ENCODE measurements around the gene CENPP.

GRCh38 chr9:92616655-92617111 lies 290.9 kb downstream of the CENPP start:
- TF ChIP-seq, protein P1, sequence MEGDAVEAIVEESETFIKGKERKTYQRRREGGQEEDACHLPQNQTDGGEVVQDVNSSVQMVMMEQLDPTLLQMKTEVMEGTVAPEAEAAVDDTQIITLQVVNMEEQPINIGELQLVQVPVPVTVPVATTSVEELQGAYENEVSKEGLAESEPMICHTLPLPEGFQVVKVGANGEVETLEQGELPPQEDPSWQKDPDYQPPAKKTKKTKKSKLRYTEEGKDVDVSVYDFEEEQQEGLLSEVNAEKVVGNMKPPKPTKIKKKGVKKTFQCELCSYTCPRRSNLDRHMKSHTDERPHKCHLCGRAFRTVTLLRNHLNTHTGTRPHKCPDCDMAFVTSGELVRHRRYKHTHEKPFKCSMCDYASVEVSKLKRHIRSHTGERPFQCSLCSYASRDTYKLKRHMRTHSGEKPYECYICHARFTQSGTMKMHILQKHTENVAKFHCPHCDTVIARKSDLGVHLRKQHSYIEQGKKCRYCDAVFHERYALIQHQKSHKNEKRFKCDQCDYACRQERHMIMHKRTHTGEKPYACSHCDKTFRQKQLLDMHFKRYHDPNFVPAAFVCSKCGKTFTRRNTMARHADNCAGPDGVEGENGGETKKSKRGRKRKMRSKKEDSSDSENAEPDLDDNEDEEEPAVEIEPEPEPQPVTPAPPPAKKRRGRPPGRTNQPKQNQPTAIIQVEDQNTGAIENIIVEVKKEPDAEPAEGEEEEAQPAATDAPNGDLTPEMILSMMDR (IDR thresholded peaks at IDR 0.05; ENCODE audit: insufficient read depth, low read depth, low read length) = no peak
- no peak for TF ChIP-seq EZH2 (IDR thresholded peaks at IDR 0.05; ENCODE audit: insufficient read depth, low read length)

All from astrocyte (in vitro differentiated cells and primary cell).